Glutamatergic neuron (in vitro differentiated cells): ENCODE results near the gene CNMD. TPM values are rescaled to one million over a fixed set of nuclear protein-coding genes. Genes with fewer than 3 reads are reported as not detected.

Source experiments
- DNase-seq: peaks from one replicate; pipeline ENCODE4 v3.0.0; 2022
- H3K27ac Mint-ChIP-seq: one replicate; pipeline ENCODE4 v1.8.0; 2020; ENCODE audit warnings: mild to moderate bottlenecking, mixed read lengths, inconsistent platforms; ENCODE audit not compliant: unreplicated experiment
- H3K27me3 Mint-ChIP-seq: one replicate; pipeline ENCODE4 v1.8.0; 2020; ENCODE audit warnings: mild to moderate bottlenecking, moderate library complexity, mixed read lengths, inconsistent platforms; ENCODE audit not compliant: unreplicated experiment
- H3K36me3 Mint-ChIP-seq: one replicate; pipeline ENCODE4 v1.8.0; 2020; ENCODE audit warnings: mild to moderate bottlenecking, mixed read lengths, inconsistent platforms; ENCODE audit not compliant: unreplicated experiment
- H3K4me1 Mint-ChIP-seq: one replicate; pipeline ENCODE4 v1.8.0; 2020; ENCODE audit warnings: mild to moderate bottlenecking, low read depth, mixed read lengths, inconsistent platforms; ENCODE audit not compliant: unreplicated experiment
- H3K4me3 Mint-ChIP-seq: one replicate; pipeline ENCODE4 v1.8.0; 2020; ENCODE audit warnings: mild to moderate bottlenecking, mixed read lengths, inconsistent platforms; ENCODE audit not compliant: unreplicated experiment
- H3K9me3 Mint-ChIP-seq: one replicate; pipeline ENCODE4 v1.8.0; 2020; ENCODE audit warnings: mild to moderate bottlenecking, moderate library complexity, mixed read lengths, inconsistent platforms; ENCODE audit not compliant: unreplicated experiment
- total RNA-seq: library from RNA; stranded (reverse); fragmentation: NEBNext Ultra II Directional; extraction: Animal tissue kit (Norgen Biotek cat#: 25700); gene quantifications from one replicate; pipeline ENCODE4 v1.2.1, GENCODE V29; 2021; ENCODE audit not compliant: unreplicated experiment
- TF ChIP-seq, protein P1 (sequence below): fragments of 200-600 bp; sonication (generic); IDR thresholded peaks from one replicate; pipeline ENCODE4 v1.5.0; 2021; ENCODE audit not compliant: partially characterized antibody, unreplicated experiment

The CNMD gene
- total RNA-seq, 1 donor from 2014 or later: 0.98 TPM

DNA sequence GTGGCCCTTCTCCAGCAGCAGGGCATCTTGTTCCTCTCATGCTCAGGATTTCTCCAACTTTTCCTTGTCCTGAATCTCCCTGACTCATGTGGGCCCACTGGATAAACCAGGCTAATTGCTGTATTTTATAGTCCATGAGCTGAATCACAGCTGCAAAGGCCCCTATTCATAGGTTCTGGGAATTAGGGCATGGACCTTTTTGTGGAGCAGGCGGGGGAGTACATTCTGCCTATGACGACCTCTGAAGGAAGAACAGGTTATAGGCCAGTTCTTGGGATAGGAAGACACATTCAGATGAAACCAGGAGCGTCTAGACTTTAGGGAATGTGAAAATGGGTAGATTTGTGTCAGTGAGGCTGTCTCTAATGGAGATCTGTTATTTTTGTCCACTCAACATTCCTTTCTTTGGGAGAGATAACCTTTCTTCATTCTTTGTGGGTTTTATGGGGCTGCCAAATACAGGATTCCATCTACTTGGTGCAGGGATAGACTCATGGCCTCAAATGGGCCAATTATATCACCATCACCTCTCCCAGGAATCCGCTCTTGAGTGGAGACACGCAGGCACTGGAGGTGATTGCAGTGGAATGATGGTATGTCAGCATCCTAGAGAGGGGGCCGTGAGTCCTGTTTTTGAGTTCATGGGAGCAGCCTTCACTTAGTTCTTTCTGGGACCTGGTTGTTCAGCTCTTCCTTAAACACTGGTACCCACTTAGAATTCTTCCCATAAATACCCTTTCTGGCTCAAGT, 45.1 kb upstream of the CNMD start:
- DNase-seq: no peak
- Mint-ChIP-seq H3K4me1 (peaks cover 2% of the 10 kb centered on the region), H3K4me3 (no peak overlapping the region), H3K9me3 (no peaks in the 10 kb centered on the region), H3K36me3 (no peaks in the 10 kb centered on the region), H3K27ac (no peak overlapping the region), H3K27me3 (peaks cover 2% of the 10 kb centered on the region)
- TF ChIP-seq, protein P1, sequence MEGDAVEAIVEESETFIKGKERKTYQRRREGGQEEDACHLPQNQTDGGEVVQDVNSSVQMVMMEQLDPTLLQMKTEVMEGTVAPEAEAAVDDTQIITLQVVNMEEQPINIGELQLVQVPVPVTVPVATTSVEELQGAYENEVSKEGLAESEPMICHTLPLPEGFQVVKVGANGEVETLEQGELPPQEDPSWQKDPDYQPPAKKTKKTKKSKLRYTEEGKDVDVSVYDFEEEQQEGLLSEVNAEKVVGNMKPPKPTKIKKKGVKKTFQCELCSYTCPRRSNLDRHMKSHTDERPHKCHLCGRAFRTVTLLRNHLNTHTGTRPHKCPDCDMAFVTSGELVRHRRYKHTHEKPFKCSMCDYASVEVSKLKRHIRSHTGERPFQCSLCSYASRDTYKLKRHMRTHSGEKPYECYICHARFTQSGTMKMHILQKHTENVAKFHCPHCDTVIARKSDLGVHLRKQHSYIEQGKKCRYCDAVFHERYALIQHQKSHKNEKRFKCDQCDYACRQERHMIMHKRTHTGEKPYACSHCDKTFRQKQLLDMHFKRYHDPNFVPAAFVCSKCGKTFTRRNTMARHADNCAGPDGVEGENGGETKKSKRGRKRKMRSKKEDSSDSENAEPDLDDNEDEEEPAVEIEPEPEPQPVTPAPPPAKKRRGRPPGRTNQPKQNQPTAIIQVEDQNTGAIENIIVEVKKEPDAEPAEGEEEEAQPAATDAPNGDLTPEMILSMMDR: no peak

- Mint-ChIP-seq H3K27ac (no peak overlapping the region), H3K4me1 (peaks cover 2% of the 10 kb centered on the region), H3K27me3 (no peaks in the 10 kb centered on the region), H3K4me3 (no peak overlapping the region), H3K36me3 (no peaks in the 10 kb centered on the region), H3K9me3 (no peaks in the 10 kb centered on the region)
- no peak for DNase-seq
- TF ChIP-seq, protein P1: no peak
These were observed 44.3 kb upstream of the CNMD start for GRCh38 chr13:52783943-52784342.

GRCh38 chr13:52782471-52783448, 43.1 kb upstream of the CNMD start:
- no peaks in the 10 kb centered on the region for H3K9me3 Mint-ChIP-seq
- H3K4me1 Mint-ChIP-seq: peaks cover 2% of the 10 kb centered on the region
- TF ChIP-seq, protein P1: no peak
- no peaks in the 10 kb centered on the region for H3K36me3 Mint-ChIP-seq
- no peaks in the 10 kb centered on the region for H3K27me3 Mint-ChIP-seq
- H3K4me3 Mint-ChIP-seq: no peak overlapping the region
- no peak overlapping the region for H3K27ac Mint-ChIP-seq
- DNase-seq: no peak

DNA sequence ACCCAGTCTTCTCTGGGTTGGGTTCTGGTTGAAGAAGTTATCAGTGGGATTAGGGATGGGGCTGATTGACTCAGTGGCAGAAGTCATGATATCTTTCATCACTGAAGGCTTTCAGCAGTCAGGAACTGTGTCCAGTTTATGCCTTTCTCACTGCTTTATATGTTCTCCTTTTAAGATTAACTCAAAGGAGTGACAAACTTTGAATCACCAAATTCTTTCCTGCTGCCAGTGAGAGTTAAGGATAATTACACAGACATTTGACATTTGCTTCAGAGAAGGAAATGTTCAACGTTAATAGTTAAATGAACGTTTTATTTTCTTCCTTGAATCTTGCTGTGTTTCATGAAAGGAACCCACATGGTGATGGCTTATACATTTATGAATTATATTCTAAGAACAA, 41.0 kb upstream of the CNMD start:
- Mint-ChIP-seq H3K36me3 (no peaks in the 10 kb centered on the region), H3K27me3 (no peaks in the 10 kb centered on the region), H3K4me1 (peaks cover 1% of the 10 kb centered on the region), H3K4me3 (no peak overlapping the region), H3K27ac (no peak overlapping the region), H3K9me3 (no peaks in the 10 kb centered on the region)
- no peak for DNase-seq
- TF ChIP-seq, protein P1: no peak
